GM18907 (cell line): Measurements from ENCODE around the gene BBOF1.
"Not testable (repeated sequence)": the region's sequence is repeated elsewhere in the genome, so short reads cannot be mapped to it uniquely, and the experiment has no call there.

Source experiments
- ATAC-seq: cut with Tn5 transposase; IDR thresholded peaks from one replicate; pipeline ENCODE4 v1.9.1; 2021; ENCODE audit warnings: mild to moderate bottlenecking, moderate library complexity; ENCODE audit not compliant: unreplicated experiment

The BBOF1 gene

DNA sequence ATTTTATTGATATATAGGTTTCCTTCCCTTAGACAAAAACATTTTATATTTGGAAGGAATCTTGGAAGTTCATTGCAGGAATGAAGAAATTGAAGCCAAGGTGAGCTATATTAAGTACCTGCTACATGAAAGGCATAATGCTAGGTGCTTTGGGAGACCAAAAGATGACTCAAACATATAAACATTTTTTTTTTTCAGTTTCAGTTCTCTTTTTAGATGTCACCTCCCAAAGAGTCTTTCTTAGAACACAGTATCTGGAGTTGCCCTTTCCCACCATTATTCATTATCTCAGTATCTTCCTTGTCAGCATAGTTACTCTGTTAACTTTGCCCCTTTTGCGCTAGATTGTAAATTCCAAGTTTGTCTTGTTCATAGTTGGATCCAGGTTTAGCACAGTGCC lies 66.7 kb downstream of the BBOF1 start:
- ATAC-seq, result no peak

GRCh38 chr14:74089251-74090020 lies 70.3 kb downstream of the BBOF1 start:
- no peak for ATAC-seq

DNA sequence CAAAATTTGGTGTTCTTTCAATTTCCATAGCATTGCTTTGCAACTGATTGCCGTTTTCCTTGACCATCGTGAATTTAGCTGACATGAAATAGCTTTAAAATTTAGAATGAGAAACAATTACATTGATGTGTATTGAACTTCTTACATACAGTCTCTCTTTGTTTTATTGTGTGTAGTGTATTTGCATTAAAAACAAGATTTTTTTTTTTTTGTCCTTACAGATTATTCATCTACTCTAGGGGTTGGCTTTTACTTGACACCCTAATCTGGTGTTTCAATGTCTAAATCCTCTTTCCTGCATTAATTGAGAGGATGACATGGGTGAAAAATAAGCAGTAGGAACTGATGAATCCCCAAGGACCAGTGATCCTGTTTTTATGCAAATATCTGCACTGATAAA lies 86.2 kb downstream of the BBOF1 start:
- ATAC-seq, result no peak

DNA sequence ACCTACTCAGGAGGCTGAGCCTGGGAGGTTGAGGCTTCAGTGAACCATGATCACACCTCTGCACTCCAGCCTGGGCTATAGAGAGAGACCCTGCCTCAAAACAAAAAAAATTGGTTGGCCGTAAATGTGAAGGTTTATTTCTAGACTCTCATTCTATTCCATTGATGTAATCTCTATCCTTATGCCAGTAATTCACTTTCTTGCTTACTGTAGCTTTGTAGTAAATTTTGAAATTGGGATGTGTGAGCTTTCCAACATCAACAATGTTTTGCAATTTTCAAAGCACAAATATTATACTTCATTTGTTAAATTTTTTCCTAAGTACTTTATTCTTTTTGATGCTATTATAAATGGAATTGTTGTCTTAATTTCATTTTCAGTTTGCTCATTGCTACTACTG lies 90.2 kb downstream of the BBOF1 start:
- ATAC-seq, result no peak

DNA sequence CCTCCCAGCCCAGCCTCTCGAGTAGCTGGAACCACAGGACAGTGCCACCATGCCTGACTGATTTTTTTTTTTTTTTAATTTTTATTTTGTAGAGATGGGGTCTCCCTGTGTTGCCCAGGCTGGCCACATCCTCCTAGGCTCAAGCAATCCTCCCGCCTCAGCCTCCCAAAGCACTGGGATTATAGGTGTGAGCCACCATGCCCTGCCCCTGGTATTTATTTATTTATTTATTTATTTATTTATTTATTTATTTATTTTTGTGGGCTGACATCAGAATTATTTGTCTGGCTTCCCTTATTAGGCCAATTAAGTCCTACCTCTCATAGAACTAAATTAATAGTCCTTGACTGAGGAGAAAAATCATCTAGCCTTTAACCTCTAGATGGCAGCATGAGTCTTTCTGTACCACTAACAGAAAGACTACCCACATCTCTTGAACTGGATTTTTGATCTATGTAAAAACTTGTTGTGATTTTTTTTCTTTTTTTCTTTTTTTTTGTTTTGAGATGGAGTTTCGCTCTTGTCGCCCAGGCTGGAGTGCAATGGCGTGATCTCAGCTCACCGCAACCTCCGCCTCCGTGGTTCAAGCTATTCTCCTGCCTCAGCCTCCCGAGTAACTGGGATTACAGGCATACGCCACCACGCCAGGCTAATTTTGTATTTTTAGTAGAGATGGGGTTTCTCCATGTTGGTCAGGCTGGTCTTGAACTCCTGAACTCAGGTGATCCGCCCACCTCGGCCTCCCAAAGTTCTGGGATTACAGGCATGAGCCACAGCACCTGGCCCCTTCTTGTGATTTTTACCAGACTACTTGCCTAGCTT lies 92.5 kb downstream of the BBOF1 start:
- ATAC-seq, result not testable (repeated sequence)
